Upper lobe of left lung (tissue), 4 donors: ENCODE data around the gene ERGIC3.

Source experiments
- EP300 ChIP-seq, 4 donors: sonication (generic); formaldehyde crosslinking; IDR thresholded peaks; one replicate each; pipeline ENCODE4 v1.5.1; 2017; ENCODE audit warnings: antibody characterized with exemption in 4 of 4, control low read depth in 2 of 4
- POLR2A ChIP-seq, 4 donors: fragments of 450-650 bp; IDR thresholded peaks; one replicate each; pipeline ENCODE4 v1.5.1; 2016 to 2017; ENCODE audit warnings: antibody characterized with exemption in 4 of 4, mild to moderate bottlenecking in 2 of 4
- TF ChIP-seq, protein P1 (sequence below), 6 experiments: fragments of 450-650 bp in 4 of 6; fragments of 200-600 bp in 2 of 6; sonication (generic) in 2 of 6; IDR thresholded peaks; one replicate each; pipeline ENCODE4 v1.5.1; 2016 to 2019; ENCODE audit warnings: antibody characterized with exemption in 6 of 6

DNA sequence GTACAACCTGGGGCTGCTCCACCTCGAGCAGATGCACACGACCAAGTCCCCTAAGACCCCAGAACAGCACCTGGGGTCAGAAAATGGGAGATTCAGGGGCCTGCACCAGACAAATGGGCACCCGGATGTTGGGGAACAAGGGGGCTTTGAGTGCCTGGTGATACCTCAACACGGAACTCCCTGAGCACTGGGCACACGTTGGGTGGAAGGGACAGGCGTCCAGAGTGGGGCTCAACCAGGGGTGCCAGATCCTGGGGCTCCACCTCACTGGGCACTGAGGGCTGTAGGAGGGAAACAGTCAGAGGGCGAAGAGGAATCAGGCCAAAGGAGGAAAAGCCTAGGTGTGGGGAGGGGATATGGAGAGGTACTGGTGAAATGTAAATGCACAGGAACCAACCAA lies 40.3 kb downstream of the ERGIC3 start:
- TF ChIP-seq, protein P1, sequence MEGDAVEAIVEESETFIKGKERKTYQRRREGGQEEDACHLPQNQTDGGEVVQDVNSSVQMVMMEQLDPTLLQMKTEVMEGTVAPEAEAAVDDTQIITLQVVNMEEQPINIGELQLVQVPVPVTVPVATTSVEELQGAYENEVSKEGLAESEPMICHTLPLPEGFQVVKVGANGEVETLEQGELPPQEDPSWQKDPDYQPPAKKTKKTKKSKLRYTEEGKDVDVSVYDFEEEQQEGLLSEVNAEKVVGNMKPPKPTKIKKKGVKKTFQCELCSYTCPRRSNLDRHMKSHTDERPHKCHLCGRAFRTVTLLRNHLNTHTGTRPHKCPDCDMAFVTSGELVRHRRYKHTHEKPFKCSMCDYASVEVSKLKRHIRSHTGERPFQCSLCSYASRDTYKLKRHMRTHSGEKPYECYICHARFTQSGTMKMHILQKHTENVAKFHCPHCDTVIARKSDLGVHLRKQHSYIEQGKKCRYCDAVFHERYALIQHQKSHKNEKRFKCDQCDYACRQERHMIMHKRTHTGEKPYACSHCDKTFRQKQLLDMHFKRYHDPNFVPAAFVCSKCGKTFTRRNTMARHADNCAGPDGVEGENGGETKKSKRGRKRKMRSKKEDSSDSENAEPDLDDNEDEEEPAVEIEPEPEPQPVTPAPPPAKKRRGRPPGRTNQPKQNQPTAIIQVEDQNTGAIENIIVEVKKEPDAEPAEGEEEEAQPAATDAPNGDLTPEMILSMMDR (IDR thresholded peaks at IDR 0.05): no peak
- no peak for TF ChIP-seq POLR2A (IDR thresholded peaks at IDR 0.05)
- no peak for TF ChIP-seq EP300 (IDR thresholded peaks at IDR 0.05)
